Esophagus squamous epithelium (tissue), 4 donors: Measurements from ENCODE around the gene ALKBH3.

ENCODE experiments used
- POLR2A ChIP-seq, 4 donors: fragments of 450-650 bp; IDR thresholded peaks; one replicate each; pipeline ENCODE4 v1.6.1; 2017; ENCODE audit warnings: antibody characterized with exemption in 4 of 4, mild to moderate bottlenecking in 4 of 4, moderate library complexity in 3 of 4
- TF ChIP-seq, protein P1 (sequence below), 6 experiments: fragments of 450-650 bp in 4 of 6; fragments of 200-600 bp in 2 of 6; sonication (generic) in 2 of 6; IDR thresholded peaks; one replicate each; pipeline ENCODE4 v1.5.1; 2016 to 2019; ENCODE audit warnings: antibody characterized with exemption in 6 of 6, mild to moderate bottlenecking in 4 of 6, moderate library complexity in 4 of 6

DNA sequence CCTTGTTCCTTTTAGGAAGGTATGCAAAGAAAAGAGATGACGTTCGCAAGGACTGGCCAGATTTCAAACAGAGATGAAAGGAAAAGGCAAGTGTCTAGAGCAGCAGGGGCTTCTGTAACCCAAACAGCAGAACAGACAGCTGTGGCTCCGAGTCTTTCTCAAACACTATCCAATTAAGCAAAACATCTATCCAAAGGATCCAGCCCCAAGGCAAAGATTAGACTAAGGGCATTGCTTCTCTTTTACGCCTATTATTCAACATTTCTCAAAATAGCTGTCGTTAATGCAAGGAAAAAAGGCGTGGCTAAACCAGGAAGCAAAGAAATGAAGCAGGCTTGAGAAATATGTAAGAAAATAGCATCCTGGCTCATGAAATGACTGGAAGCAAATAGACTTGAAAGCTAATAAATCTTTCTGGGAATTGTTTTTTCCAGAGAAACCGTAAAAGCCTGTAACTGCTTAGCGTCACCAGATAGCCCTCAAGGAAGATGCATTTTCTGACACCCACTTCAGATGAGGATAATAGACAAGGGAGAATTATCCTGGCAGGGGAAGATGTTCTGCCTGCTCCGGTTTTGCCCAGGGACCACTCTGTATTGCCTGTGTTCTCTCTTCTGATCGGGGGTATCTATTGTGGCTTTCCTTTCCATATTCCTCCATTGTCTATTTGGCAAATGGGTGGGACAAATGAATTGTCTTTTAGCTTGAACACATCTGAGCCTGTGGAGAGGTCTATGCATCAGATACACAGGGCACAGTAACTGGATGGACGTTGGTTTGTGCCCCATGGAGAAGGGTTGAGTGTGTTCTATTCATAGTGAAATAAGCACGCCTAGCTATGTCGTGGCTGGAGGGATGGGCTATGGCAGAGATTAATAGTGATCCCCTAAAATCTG, 82.0 kb downstream of the ALKBH3 start:
- TF ChIP-seq, protein P1, sequence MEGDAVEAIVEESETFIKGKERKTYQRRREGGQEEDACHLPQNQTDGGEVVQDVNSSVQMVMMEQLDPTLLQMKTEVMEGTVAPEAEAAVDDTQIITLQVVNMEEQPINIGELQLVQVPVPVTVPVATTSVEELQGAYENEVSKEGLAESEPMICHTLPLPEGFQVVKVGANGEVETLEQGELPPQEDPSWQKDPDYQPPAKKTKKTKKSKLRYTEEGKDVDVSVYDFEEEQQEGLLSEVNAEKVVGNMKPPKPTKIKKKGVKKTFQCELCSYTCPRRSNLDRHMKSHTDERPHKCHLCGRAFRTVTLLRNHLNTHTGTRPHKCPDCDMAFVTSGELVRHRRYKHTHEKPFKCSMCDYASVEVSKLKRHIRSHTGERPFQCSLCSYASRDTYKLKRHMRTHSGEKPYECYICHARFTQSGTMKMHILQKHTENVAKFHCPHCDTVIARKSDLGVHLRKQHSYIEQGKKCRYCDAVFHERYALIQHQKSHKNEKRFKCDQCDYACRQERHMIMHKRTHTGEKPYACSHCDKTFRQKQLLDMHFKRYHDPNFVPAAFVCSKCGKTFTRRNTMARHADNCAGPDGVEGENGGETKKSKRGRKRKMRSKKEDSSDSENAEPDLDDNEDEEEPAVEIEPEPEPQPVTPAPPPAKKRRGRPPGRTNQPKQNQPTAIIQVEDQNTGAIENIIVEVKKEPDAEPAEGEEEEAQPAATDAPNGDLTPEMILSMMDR (IDR thresholded peaks at IDR 0.05): no peak
- TF ChIP-seq POLR2A (IDR thresholded peaks at IDR 0.05): no peak
